AG04450 (cell line): ENCODE results near the gene RAB32. TPM values are rescaled to one million over a fixed set of nuclear protein-coding genes. Genes with fewer than 3 reads are reported as not detected.

ENCODE experiments used
- CTCF ChIA-PET: fragments of 300-600, 350-600 bp; formaldehyde crosslinking; extraction: SDS; loops from one replicate; lab custom pipeline; 2022; ENCODE audit warnings: antibody characterized with exemption, inconsistent platforms; lab: Charles Lee
- POLR2A ChIA-PET: fragments of 350-600 bp; formaldehyde crosslinking; extraction: SDS; loops from one replicate; lab custom pipeline; 2021; ENCODE audit warnings: antibody characterized with exemption, inconsistent platforms; lab: Yijun Ruan, JAX
- DNase-seq: peaks from one replicate; pipeline ENCODE4 v3.0.0-alpha.2; 2011; ENCODE audit warnings: low read depth, low spot score
- H3K27ac ChIP-seq: one replicate; pipeline ENCODE4 v1.5.1; 2012; ENCODE audit warnings: low read depth, low read length, control low read depth
- H3K27me3 ChIP-seq: one replicate; pipeline ENCODE4 v1.6.0; 2012; ENCODE audit warnings: low read length; ENCODE audit not compliant: control insufficient read depth, insufficient read depth
- H3K4me3 ChIP-seq: 2 replicates; pipeline ENCODE4 v1.5.1; 2011; ENCODE audit warnings: mild to moderate bottlenecking, low read depth, low read length, control low read depth
- H3K9me3 ChIP-seq: 2 replicates; pipeline ENCODE4 v1.5.1; 2012; ENCODE audit warnings: low read length; ENCODE audit not compliant: control insufficient read depth, insufficient read depth
- polyA plus RNA-seq: library from polyadenylated mRNA; depleted of rRNA; stranded (reverse); fragments of >200 nt; gene quantifications from 2 replicates; pipeline ENCODE4 v1.2.3, GENCODE V29; 2011
- TF ChIP-seq, protein P1 (sequence below): IDR thresholded peaks from 2 replicates; pipeline ENCODE4 v1.5.1; 2011; ENCODE audit warnings: low read depth, low read length, control low read depth, inconsistent platforms

The RAB32 gene
- polyA plus RNA-seq, 1 experiment = 100 TPM

DNA sequence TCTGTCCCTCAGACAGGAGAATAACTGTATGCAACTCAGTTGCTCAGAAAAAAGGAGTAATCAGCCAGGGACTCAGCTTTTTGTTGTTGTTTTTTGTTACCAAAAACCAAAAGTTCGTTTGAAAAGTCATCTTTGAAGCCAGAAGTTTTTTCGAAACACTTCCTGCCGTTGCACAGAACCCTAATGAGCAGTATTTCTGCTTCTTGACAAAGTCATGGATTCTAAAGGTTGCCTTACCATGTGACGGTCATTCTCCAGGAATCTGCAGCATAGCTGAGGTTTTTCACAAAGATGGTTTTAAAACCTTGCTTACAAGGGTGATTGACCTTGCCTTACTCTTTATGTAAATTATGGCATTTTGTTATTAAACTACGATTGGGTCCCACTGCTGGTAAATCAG, 1.9 kb downstream of the RAB32 start:
- DNase-seq = no peak
- ChIA-PET POLR2A (interaction anchor here (0.6 to 1.1 kb wide), 2 partner anchors 158 to 581 kb away, joined by 3 to 4 read pairs; partner anchors contain the start of gene SHPRH), CTCF (interaction anchor here (0.6 to 1.1 kb wide), 4 partner anchors 13 to 617 kb away, joined by 3 to 5 read pairs (median 3); no protein-coding TSS in a partner anchor)
- Histone ChIP-seq H3K27ac (peak overlapping the region; percentile 92), H3K9me3 (peaks cover 2% of the 10 kb centered on the region; the same call in 1 of the 2 replicates), H3K4me3 (peak overlapping the region; percentile 93), H3K27me3 (no peaks in the 10 kb centered on the region)
- TF ChIP-seq, protein P1, sequence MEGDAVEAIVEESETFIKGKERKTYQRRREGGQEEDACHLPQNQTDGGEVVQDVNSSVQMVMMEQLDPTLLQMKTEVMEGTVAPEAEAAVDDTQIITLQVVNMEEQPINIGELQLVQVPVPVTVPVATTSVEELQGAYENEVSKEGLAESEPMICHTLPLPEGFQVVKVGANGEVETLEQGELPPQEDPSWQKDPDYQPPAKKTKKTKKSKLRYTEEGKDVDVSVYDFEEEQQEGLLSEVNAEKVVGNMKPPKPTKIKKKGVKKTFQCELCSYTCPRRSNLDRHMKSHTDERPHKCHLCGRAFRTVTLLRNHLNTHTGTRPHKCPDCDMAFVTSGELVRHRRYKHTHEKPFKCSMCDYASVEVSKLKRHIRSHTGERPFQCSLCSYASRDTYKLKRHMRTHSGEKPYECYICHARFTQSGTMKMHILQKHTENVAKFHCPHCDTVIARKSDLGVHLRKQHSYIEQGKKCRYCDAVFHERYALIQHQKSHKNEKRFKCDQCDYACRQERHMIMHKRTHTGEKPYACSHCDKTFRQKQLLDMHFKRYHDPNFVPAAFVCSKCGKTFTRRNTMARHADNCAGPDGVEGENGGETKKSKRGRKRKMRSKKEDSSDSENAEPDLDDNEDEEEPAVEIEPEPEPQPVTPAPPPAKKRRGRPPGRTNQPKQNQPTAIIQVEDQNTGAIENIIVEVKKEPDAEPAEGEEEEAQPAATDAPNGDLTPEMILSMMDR = no peak

DNA sequence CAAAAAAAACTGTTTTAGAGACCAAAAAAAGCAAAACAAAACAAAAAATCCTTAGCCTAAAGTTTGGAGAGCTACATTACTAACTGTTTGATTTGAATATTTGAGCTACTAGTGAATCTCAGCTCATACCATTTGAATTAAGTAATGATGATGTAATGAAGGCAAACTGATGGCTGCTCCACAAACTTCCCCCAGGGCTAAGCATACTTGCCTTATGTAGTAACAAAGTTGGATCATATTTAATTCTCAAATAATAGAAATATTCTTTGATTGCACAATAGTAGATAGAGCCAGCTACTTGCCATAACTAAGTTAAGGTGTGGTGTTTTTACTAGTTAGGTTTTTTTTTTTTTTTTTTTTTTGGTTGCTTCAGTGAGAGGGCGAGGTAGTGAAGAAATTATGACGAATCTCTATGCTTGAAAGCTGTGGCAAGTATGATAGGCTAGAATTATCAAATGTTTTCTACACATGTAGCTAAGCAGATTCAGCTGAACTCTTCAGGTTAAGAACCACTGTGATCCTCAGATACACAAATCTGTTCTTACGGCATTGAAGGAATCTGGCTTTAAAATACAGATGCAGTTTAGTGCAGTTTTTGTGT, 2.9 kb downstream of the RAB32 start:
- DNase-seq = peak; percentile 61
- no peak overlapping the region for H3K27ac ChIP-seq
- TF ChIP-seq, protein P1 = no peak
- H3K9me3 ChIP-seq = peaks cover 2% of the 10 kb centered on the region; the same call in 1 of the 2 replicates
- no peaks in the 10 kb centered on the region for H3K27me3 ChIP-seq
- ChIA-PET CTCF (interaction anchor here (1.1 kb wide), 1 partner anchor 618 kb away, joined by 3 read pairs; no protein-coding TSS in a partner anchor), POLR2A (no interaction called here)
- peak overlapping the region; percentile 93 for H3K4me3 ChIP-seq

DNA sequence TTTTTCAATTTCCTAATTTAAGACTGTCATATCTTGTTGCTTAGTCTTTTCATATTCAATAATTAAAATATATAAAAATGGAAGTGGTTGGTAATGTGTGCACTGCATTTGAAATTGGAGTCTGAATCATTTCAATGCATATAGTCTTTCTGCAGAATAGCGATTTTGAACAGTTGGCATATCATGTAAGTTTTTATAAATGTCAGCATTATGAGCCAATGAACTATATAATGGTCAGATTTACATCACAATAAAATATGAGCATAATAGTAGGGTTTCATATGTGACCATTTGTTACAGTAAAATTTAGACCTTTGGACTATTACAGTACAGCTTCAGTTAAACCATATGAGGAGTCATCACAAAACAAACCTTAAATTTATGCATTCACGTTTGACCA, 4.3 kb downstream of the RAB32 start:
- H3K27ac ChIP-seq = no peak overlapping the region
- no peak overlapping the region for H3K4me3 ChIP-seq
- ChIA-PET CTCF (no interaction called here), POLR2A (no interaction called here)
- peaks cover 2% of the 10 kb centered on the region; the same call in 1 of the 2 replicates for H3K9me3 ChIP-seq
- no peak for DNase-seq
- TF ChIP-seq, protein P1 = no peak
- no peaks in the 10 kb centered on the region for H3K27me3 ChIP-seq

DNA sequence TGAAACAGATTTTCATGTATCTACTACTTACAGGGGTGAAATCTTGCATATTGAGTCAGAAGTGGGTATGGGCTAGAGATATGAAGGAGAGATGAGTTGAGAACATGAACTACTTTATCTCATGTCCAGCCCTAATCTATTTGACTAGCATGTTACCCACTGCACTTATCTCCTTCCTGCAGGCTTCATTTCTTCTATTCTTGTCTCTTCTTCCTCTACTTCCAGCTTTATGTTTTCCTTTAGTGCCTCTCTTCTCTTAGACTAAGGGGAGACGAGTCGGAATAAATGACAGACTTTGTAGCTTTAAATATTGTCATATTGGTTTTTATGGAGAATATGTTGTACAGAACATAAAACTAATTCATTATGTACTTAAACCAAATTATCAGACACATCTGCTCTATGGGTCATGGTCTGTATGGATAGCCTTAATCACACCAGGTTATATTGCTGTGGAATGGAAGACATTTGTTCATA, 5.3 kb downstream of the RAB32 start:
- no peak overlapping the region for H3K27ac ChIP-seq
- no peaks in the 10 kb centered on the region for H3K27me3 ChIP-seq
- no peak for DNase-seq
- no peaks in the 10 kb centered on the region; the same call in 1 of the 2 replicates for H3K9me3 ChIP-seq
- CTCF ChIA-PET = no interaction called here
- no peak overlapping the region for H3K4me3 ChIP-seq
- POLR2A ChIA-PET = no interaction called here
- TF ChIP-seq, protein P1 = no peak

DNA sequence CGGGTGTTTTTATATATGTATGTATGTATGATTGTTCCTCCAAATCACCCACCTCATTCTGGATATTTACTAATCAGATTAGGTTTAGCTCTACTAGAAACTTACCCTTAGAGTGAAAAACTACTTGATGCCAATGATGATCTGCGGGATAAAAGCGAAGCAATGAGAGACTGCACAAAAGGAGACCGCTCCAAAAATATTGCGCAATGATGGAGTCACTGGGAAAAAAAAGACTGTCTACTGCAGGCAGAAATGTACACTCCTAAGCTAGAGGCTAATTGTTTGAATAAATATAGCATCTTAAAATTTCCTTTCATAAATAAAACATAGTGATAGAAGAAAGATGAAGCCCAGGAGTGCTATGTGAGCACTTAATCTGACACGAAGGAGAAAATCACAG, 7.3 kb downstream of the RAB32 start:
- POLR2A ChIA-PET = no interaction called here
- no peaks in the 10 kb centered on the region for H3K9me3 ChIP-seq
- TF ChIP-seq, protein P1 = no peak
- no peaks in the 10 kb centered on the region for H3K27me3 ChIP-seq
- CTCF ChIA-PET = interaction anchor here (0.9 kb wide), 1 partner anchor 9 kb away, joined by 3 read pairs; no protein-coding TSS in a partner anchor
- no peak overlapping the region for H3K27ac ChIP-seq
- no peak overlapping the region for H3K4me3 ChIP-seq
- no peak for DNase-seq
